ENCODE results near the gene STRC. TPM values are rescaled to one million over a fixed set of nuclear protein-coding genes. Genes with fewer than 3 reads are reported as not detected.
"Not testable (repeated sequence)": the region's sequence is repeated elsewhere in the genome, so short reads cannot be mapped to it uniquely, and the experiment has no call there.

Gene STRC
- total RNA-seq, 1 donor from 2014 or later: 0.25 TPM

GRCh38 chr15:43599131-43599530 is 19.5 kb downstream of the STRC start:
- H3K4me3 Mint-ChIP-seq (ENCODE audit: unreplicated experiment): not testable (repeated sequence)

GRCh38 chr15:43593328-43594190 is 25.0 kb downstream of the STRC start, which contains the start of gene CKMT1B:
Gene CKMT1B, plus strand, starts transcription at chr15:43594027. Its CDS starts 192 bp downstream, at chr15:43594219.
- not testable (repeated sequence) for H2AFZ ChIP-seq (ENCODE audit: low read depth, low read length); H4K20me1 ChIP-seq (ENCODE audit: insufficient read depth, low read length); H3K27me3 Mint-ChIP-seq (ENCODE audit: low read depth, unreplicated experiment); H3K36me3 ChIP-seq (ENCODE audit: insufficient read depth, low read length); H3K9ac ChIP-seq (ENCODE audit: low read length); H3K4me1 Mint-ChIP-seq (ENCODE audit: low read depth, unreplicated experiment); H3K36me3 Mint-ChIP-seq (ENCODE audit: low read depth, unreplicated experiment); H3K9me3 ChIP-seq (ENCODE audit: insufficient read depth, low read depth, low read length); H3K27ac ChIP-seq (ENCODE audit: low read depth, low read length); H3K79me2 ChIP-seq (ENCODE audit: insufficient read depth, low read length); DNase-seq (ENCODE audit: low read depth); H3K4me1 ChIP-seq (ENCODE audit: insufficient read depth, low read length); H3K27me3 ChIP-seq (ENCODE audit: insufficient read depth, low read length); H3K4me3 ChIP-seq (ENCODE audit: insufficient read depth, low read depth, low read length); FAIRE-seq; H3K9me3 Mint-ChIP-seq (ENCODE audit: unreplicated experiment); H3K27ac Mint-ChIP-seq (ENCODE audit: unreplicated experiment); H3K4me2 ChIP-seq (ENCODE audit: low read length); H3K4me3 Mint-ChIP-seq (ENCODE audit: unreplicated experiment)

More at GRCh38 chr15:43599131-43599530, 19.5 kb downstream of the STRC start:
- FAIRE-seq; H3K9me3 ChIP-seq (ENCODE audit: insufficient read depth, low read depth, low read length); H3K4me1 Mint-ChIP-seq (ENCODE audit: low read depth, unreplicated experiment); H2AFZ ChIP-seq (ENCODE audit: low read depth, low read length); H4K20me1 ChIP-seq (ENCODE audit: insufficient read depth, low read length); H3K4me1 ChIP-seq (ENCODE audit: insufficient read depth, low read length); H3K27ac Mint-ChIP-seq (ENCODE audit: unreplicated experiment); H3K36me3 ChIP-seq (ENCODE audit: insufficient read depth, low read length); DNase-seq (ENCODE audit: low read depth); H3K27me3 ChIP-seq (ENCODE audit: insufficient read depth, low read length); H3K27ac ChIP-seq (ENCODE audit: low read depth, low read length); H3K36me3 Mint-ChIP-seq (ENCODE audit: low read depth, unreplicated experiment); H3K9me3 Mint-ChIP-seq (ENCODE audit: unreplicated experiment); H3K79me2 ChIP-seq (ENCODE audit: insufficient read depth, low read length); H3K4me2 ChIP-seq (ENCODE audit: low read length); H3K9ac ChIP-seq (ENCODE audit: low read length); H3K4me3 ChIP-seq (ENCODE audit: insufficient read depth, low read depth, low read length): not testable (repeated sequence)
- H3K27me3 Mint-ChIP-seq (ENCODE audit: low read depth, unreplicated experiment): peaks cover 23% of the 10 kb centered on the region

- not testable (repeated sequence) for H3K4me1 Mint-ChIP-seq (ENCODE audit: low read depth, unreplicated experiment); H3K36me3 ChIP-seq (ENCODE audit: insufficient read depth, low read length); H4K20me1 ChIP-seq (ENCODE audit: insufficient read depth, low read length); H3K9me3 Mint-ChIP-seq (ENCODE audit: unreplicated experiment); H3K36me3 Mint-ChIP-seq (ENCODE audit: low read depth, unreplicated experiment); H3K27ac ChIP-seq (ENCODE audit: low read depth, low read length); H3K4me1 ChIP-seq (ENCODE audit: insufficient read depth, low read length); H3K9ac ChIP-seq (ENCODE audit: low read length); H3K4me3 ChIP-seq (ENCODE audit: insufficient read depth, low read depth, low read length); H3K27me3 ChIP-seq (ENCODE audit: insufficient read depth, low read length); H3K27me3 Mint-ChIP-seq (ENCODE audit: low read depth, unreplicated experiment); H3K27ac Mint-ChIP-seq (ENCODE audit: unreplicated experiment); H3K79me2 ChIP-seq (ENCODE audit: insufficient read depth, low read length); DNase-seq (ENCODE audit: low read depth); H2AFZ ChIP-seq (ENCODE audit: low read depth, low read length); H3K4me2 ChIP-seq (ENCODE audit: low read length); FAIRE-seq; H3K4me3 Mint-ChIP-seq (ENCODE audit: unreplicated experiment); H3K9me3 ChIP-seq (ENCODE audit: insufficient read depth, low read depth, low read length)
Observed at GRCh38 chr15:43592841-43593240, 25.8 kb downstream of the STRC start.

- H3K36me3 ChIP-seq (ENCODE audit: insufficient read depth, low read length); H3K4me2 ChIP-seq (ENCODE audit: low read length); H3K9me3 Mint-ChIP-seq (ENCODE audit: unreplicated experiment); H3K27me3 Mint-ChIP-seq (ENCODE audit: low read depth, unreplicated experiment); H3K36me3 Mint-ChIP-seq (ENCODE audit: low read depth, unreplicated experiment); H3K4me3 Mint-ChIP-seq (ENCODE audit: unreplicated experiment); H3K27ac Mint-ChIP-seq (ENCODE audit: unreplicated experiment); H3K4me3 ChIP-seq (ENCODE audit: insufficient read depth, low read depth, low read length); H2AFZ ChIP-seq (ENCODE audit: low read depth, low read length); H3K27ac ChIP-seq (ENCODE audit: low read depth, low read length); H3K4me1 ChIP-seq (ENCODE audit: insufficient read depth, low read length); H3K4me1 Mint-ChIP-seq (ENCODE audit: low read depth, unreplicated experiment); H3K9me3 ChIP-seq (ENCODE audit: insufficient read depth, low read depth, low read length); H3K9ac ChIP-seq (ENCODE audit: low read length); H4K20me1 ChIP-seq (ENCODE audit: insufficient read depth, low read length); H3K79me2 ChIP-seq (ENCODE audit: insufficient read depth, low read length); DNase-seq (ENCODE audit: low read depth); H3K27me3 ChIP-seq (ENCODE audit: insufficient read depth, low read length): not testable (repeated sequence)
- FAIRE-seq: peak; percentile 89
Observed at GRCh38 chr15:43589778-43590466, 28.7 kb downstream of the STRC start, which contains the start of gene PPIP5K1. Gene PPIP5K1, minus strand, starts transcription at chr15:43590208. Its CDS starts 5,704 bp downstream, at chr15:43584504.

GRCh38 chr15:43574607-43575006 is 44.0 kb downstream of the STRC start:
- not testable (repeated sequence) for H3K9me3 ChIP-seq (ENCODE audit: insufficient read depth, low read depth, low read length); H3K36me3 ChIP-seq (ENCODE audit: insufficient read depth, low read length); H4K20me1 ChIP-seq (ENCODE audit: insufficient read depth, low read length); H3K27me3 ChIP-seq (ENCODE audit: insufficient read depth, low read length); H3K4me1 Mint-ChIP-seq (ENCODE audit: low read depth, unreplicated experiment); H3K79me2 ChIP-seq (ENCODE audit: insufficient read depth, low read length); H3K9me3 Mint-ChIP-seq (ENCODE audit: unreplicated experiment); H3K4me2 ChIP-seq (ENCODE audit: low read length); H3K27ac ChIP-seq (ENCODE audit: low read depth, low read length); H3K27ac Mint-ChIP-seq (ENCODE audit: unreplicated experiment); FAIRE-seq; H3K36me3 Mint-ChIP-seq (ENCODE audit: low read depth, unreplicated experiment); H3K4me1 ChIP-seq (ENCODE audit: insufficient read depth, low read length); DNase-seq (ENCODE audit: low read depth); H3K4me3 ChIP-seq (ENCODE audit: insufficient read depth, low read depth, low read length); H3K4me3 Mint-ChIP-seq (ENCODE audit: unreplicated experiment); H3K27me3 Mint-ChIP-seq (ENCODE audit: low read depth, unreplicated experiment); H2AFZ ChIP-seq (ENCODE audit: low read depth, low read length); H3K9ac ChIP-seq (ENCODE audit: low read length)

- FAIRE-seq: peak; percentile 83
- not testable (repeated sequence) for H3K27me3 ChIP-seq (ENCODE audit: insufficient read depth, low read length); H3K27me3 Mint-ChIP-seq (ENCODE audit: low read depth, unreplicated experiment); H3K79me2 ChIP-seq (ENCODE audit: insufficient read depth, low read length); H3K4me1 ChIP-seq (ENCODE audit: insufficient read depth, low read length); H3K36me3 ChIP-seq (ENCODE audit: insufficient read depth, low read length); H3K27ac Mint-ChIP-seq (ENCODE audit: unreplicated experiment); H3K4me3 Mint-ChIP-seq (ENCODE audit: unreplicated experiment); H2AFZ ChIP-seq (ENCODE audit: low read depth, low read length); H3K4me3 ChIP-seq (ENCODE audit: insufficient read depth, low read depth, low read length); H3K36me3 Mint-ChIP-seq (ENCODE audit: low read depth, unreplicated experiment); H3K4me2 ChIP-seq (ENCODE audit: low read length); H3K4me1 Mint-ChIP-seq (ENCODE audit: low read depth, unreplicated experiment); H3K27ac ChIP-seq (ENCODE audit: low read depth, low read length); DNase-seq (ENCODE audit: low read depth); H3K9me3 Mint-ChIP-seq (ENCODE audit: unreplicated experiment); H4K20me1 ChIP-seq (ENCODE audit: insufficient read depth, low read length); H3K9ac ChIP-seq (ENCODE audit: low read length); H3K9me3 ChIP-seq (ENCODE audit: insufficient read depth, low read depth, low read length)
Observed at GRCh38 chr15:43566615-43567014, 52.0 kb downstream of the STRC start.

Data from astrocyte (in vitro differentiated cells and primary cell).